Measurements from ENCODE around the gene CYP2R1.

CYP2R1 gene

GRCh38 chr11:14892036-14892556 lies at the start of gene CYP2R1:
TSS of gene CYP2R1 (minus strand) at chr11:14892231. CDS start at chr11:14892205, 26 bp downstream.
- DNase-seq: peak; percentile 93

- DNase-seq: no peak
These were observed 46.9 kb upstream of the CYP2R1 start for GRCh38 chr11:14938936-14939335.

- DNase-seq: no peak
These were observed 42.8 kb upstream of the CYP2R1 start for GRCh38 chr11:14934641-14935351.

GRCh38 chr11:14932447-14932846 lies 40.4 kb upstream of the CYP2R1 start:
- DNase-seq: no peak

- DNase-seq: peak; percentile 84
These were observed 38.3 kb upstream of the CYP2R1 start for GRCh38 chr11:14930369-14930768.

- DNase-seq: no peak
These were observed 35.1 kb upstream of the CYP2R1 start for GRCh38 chr11:14927146-14927545.

GRCh38 chr11:14924318-14924717 lies 32.3 kb upstream of the CYP2R1 start:
- DNase-seq: no peak

GRCh38 chr11:14916403-14916802 lies 24.4 kb upstream of the CYP2R1 start:
- DNase-seq: no peak

GRCh38 chr11:14914536-14914935 lies 22.5 kb upstream of the CYP2R1 start:
- DNase-seq: no peak

GRCh38 chr11:14908214-14908880 lies 16.3 kb upstream of the CYP2R1 start:
- peak; percentile 68 for DNase-seq

GRCh38 chr11:14907411-14908213 lies 15.6 kb upstream of the CYP2R1 start:
- peak; percentile 48 for DNase-seq

GRCh38 chr11:14906993-14907392 lies 15.0 kb upstream of the CYP2R1 start:
- DNase-seq: no peak

GRCh38 chr11:14906578-14906977 lies 14.5 kb upstream of the CYP2R1 start:
- no peak for DNase-seq

GRCh38 chr11:14905104-14906033 lies 13.3 kb upstream of the CYP2R1 start:
- DNase-seq: no peak

GRCh38 chr11:14904745-14905103 lies 12.7 kb upstream of the CYP2R1 start:
- DNase-seq: no peak

GRCh38 chr11:14902650-14903350 lies 10.8 kb upstream of the CYP2R1 start:
- no peak for DNase-seq

GRCh38 chr11:14898906-14899305 lies 6.9 kb upstream of the CYP2R1 start:
- no peak for DNase-seq

- no peak for DNase-seq
These were observed 6.3 kb upstream of the CYP2R1 start for GRCh38 chr11:14898355-14898754.

- no peak for DNase-seq
These were observed 2.9 kb upstream of the CYP2R1 start for GRCh38 chr11:14894657-14895598.

- DNase-seq: no peak
These were observed 546 bp upstream of the CYP2R1 start for GRCh38 chr11:14892577-14892976.

Measured in NCI-H1436 treated with DMSO at 0.1 percent for 48 hours (cell line).